ENCODE data around the gene GPR132. TPM values are rescaled to one million over a fixed set of nuclear protein-coding genes. Genes with fewer than 3 reads are reported as not detected.
A peak's percentile ranks its signal among the peaks of the same experiment; 100 is the strongest.

GPR132 gene
- total RNA-seq, 2 experiments from 2014 or later, result 15.1 to 16.4 TPM

- POLR2A ChIA-PET, result no interaction called here
- CTCF ChIA-PET, result interaction anchor here (1.4 to 3.3 kb wide), 2 partner anchors 8 to 12 kb away, joined by 5 to 20 read pairs; no protein-coding TSS in a partner anchor
- Mint-ChIP-seq H3K9me3 (no peaks in the 10 kb centered on the region), H3K27me3 (no peaks in the 10 kb centered on the region), H3K4me1 (ENCODE audit: low read depth) (peaks cover 21% of the 10 kb centered on the region), H3K36me3 (ENCODE audit: low read depth) (no peaks in the 10 kb centered on the region), H3K27ac (no peak overlapping the region), H3K4me3 (no peak overlapping the region)
- DNase-seq (no peak), ATAC-seq (no peak)
- no peak for TF ChIP-seq CTCF (IDR thresholded peaks at IDR 0.05)
- intact Hi-C loops (cut with micrococcal nuclease), result no loop called here
Measured at GRCh38 chr14:105078294-105078693, 13.1 kb upstream of the GPR132 start.

GRCh38 chr14:105077649-105077995, 12.4 kb upstream of the GPR132 start:
- TF ChIP-seq CTCF (IDR thresholded peaks at IDR 0.05), result no peak
- Mint-ChIP-seq H3K4me3 (no peak overlapping the region), H3K36me3 (ENCODE audit: low read depth) (no peaks in the 10 kb centered on the region), H3K9me3 (no peaks in the 10 kb centered on the region), H3K4me1 (ENCODE audit: low read depth) (peaks cover 21% of the 10 kb centered on the region), H3K27me3 (no peaks in the 10 kb centered on the region), H3K27ac (no peak overlapping the region)
- CTCF ChIA-PET, result interaction anchor here (1.4 to 3.3 kb wide), 3 partner anchors 9 to 18 kb away, joined by 5 to 20 read pairs (median 15); no protein-coding TSS in a partner anchor
- POLR2A ChIA-PET, result no interaction called here
- no peak for DNase-seq
- intact Hi-C loops (cut with micrococcal nuclease), result no loop called here
- no peak for ATAC-seq

- POLR2A ChIA-PET, result interaction anchor here (4.6 kb wide), 1 partner anchor 12 kb away, joined by 26 read pairs; the partner anchor contains the start of gene GPR132
- ATAC-seq, result peak; percentile 66
- Mint-ChIP-seq H3K9me3 (no peaks in the 10 kb centered on the region), H3K27me3 (no peaks in the 10 kb centered on the region), H3K27ac (peak overlapping the region; percentile 18), H3K4me3 (no peak overlapping the region), H3K36me3 (ENCODE audit: low read depth) (no peaks in the 10 kb centered on the region), H3K4me1 (ENCODE audit: low read depth) (peaks cover 24% of the 10 kb centered on the region)
- DNase-seq, result peak; percentile 48
- TF ChIP-seq CTCF (IDR thresholded peaks at IDR 0.05), result no peak
- intact Hi-C loops (cut with micrococcal nuclease), result no loop called here
- CTCF ChIA-PET, result interaction anchor here (1.4 to 6.5 kb wide), 6 partner anchors 9 to 31 kb away, joined by 5 to 39 read pairs (median 14); partner anchors contain the start of gene GPR132
Measured at GRCh38 chr14:105076805-105077648, 11.8 kb upstream of the GPR132 start.

GRCh38 chr14:105076296-105076804, 11.1 kb upstream of the GPR132 start:
- Mint-ChIP-seq H3K36me3 (ENCODE audit: low read depth) (no peaks in the 10 kb centered on the region), H3K27ac (peak overlapping the region; percentile 18), H3K9me3 (no peaks in the 10 kb centered on the region), H3K27me3 (no peaks in the 10 kb centered on the region), H3K4me1 (ENCODE audit: low read depth) (peaks cover 29% of the 10 kb centered on the region), H3K4me3 (no peak overlapping the region)
- POLR2A ChIA-PET, result interaction anchor here (1.0 to 4.6 kb wide), 4 partner anchors 10 to 56 kb away, joined by 4 to 32 read pairs (median 18); partner anchors contain the start of gene GPR132
- DNase-seq (no peak), ATAC-seq (no peak)
- intact Hi-C loops (cut with micrococcal nuclease), result no loop called here
- CTCF ChIA-PET, result interaction anchor here (0.9 to 6.5 kb wide), 7 partner anchors 11 to 31 kb away, joined by 3 to 39 read pairs (median 13); partner anchors contain the start of gene GPR132
- no peak for TF ChIP-seq CTCF (IDR thresholded peaks at IDR 0.05)
